ENCODE results near the gene GNG2.

Gene GNG2

DNA sequence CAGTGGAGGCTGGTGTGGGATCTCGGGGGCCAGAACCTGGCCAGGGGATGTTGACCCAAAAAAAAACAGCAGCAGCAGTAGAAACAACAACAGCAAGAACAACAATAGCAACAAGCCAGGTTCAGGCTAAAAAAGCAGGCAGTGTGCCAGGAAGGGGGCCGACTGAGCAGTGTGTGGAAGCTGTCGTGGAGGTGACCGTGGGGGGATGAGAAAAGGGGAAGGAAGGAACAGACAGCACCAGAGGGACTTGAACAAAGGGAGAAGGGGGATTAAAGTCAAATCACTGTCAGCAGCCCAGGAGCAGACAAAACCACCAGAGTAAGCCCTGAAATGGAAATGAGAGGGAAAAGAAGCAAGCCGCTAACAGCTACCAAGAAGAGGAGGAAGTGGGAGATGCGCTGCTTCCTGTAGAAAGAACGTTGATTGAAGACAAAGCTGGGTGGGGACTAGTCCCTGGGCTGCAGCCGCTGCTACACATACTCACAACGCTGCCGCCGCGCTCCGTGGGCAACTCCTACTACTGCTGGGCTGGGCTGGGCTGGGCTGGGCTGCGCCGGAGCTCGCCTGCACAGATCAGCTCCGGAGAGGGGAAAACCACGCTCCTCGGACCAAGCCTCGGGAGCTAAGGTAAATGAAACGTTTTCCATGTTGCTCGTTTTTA, at the start of gene GNG2:
Gene GNG2 (plus strand): TSS at position 449 of the 661 bp plus-strand sequence. CDS start 90,067 bp downstream, outside the sequence.
- peak; percentile 71 for DNase-seq (ENCODE audit: low read depth)

DNA sequence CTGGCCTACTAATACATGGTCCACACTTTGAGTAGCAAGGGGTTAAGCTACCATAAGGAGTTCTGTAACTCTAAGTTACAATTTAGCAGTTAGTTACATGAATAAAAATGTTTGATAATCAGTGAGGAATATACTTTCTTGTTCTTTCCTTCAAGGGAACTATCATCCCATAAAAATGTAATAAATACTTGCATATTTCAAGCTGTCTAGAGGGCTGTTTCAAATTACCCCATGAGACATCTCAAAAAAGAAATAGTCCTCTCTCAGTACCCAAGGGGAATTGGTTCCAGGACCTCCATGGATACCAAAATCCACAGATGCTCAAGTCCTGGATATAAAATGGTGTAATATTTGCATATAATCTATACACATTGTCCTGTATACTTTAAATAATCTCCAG, 48.7 kb upstream of the GNG2 start:
- no peak for DNase-seq (ENCODE audit: low read depth)

DNA sequence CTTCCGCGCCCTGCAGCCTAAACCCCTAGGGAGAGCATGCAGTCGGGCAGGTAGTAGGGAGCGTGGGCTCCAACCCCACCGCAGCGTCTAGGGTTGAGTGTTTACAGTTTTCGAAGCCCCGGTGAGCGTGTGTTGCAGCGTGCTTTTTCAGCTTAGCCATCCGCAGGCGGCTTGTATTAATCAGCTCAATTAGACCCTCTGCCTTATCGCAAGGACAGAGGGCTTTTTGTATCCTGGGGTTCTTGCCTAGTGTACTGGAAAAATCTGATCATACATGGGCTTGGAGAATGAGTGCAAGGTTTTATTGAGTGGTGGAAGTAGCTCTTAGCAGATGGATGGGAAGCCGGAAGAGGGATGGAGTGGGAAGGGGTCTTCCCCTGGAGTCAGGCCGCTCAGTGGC, 44.4 kb upstream of the GNG2 start:
- no peak for DNase-seq (ENCODE audit: low read depth)

DNA sequence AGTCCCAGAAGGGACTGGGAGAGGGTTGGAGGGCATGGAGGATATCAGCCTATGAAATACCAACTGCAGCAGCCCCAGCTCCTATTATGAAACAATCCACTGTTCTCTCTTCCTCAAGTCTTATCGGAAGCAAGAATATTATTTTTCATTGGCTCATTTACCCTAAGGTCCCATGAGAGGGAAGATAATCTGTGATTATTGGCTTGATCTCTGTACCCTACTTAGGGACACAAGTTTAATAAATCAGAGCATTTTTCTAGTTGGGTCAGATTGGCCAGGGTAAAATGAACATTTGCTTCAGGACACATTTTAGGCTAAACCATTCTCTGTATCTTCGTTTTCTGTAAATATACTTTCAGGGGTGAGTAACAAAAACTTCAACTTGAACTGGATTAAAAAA, 43.1 kb upstream of the GNG2 start:
- DNase-seq (ENCODE audit: low read depth), result no peak

DNA sequence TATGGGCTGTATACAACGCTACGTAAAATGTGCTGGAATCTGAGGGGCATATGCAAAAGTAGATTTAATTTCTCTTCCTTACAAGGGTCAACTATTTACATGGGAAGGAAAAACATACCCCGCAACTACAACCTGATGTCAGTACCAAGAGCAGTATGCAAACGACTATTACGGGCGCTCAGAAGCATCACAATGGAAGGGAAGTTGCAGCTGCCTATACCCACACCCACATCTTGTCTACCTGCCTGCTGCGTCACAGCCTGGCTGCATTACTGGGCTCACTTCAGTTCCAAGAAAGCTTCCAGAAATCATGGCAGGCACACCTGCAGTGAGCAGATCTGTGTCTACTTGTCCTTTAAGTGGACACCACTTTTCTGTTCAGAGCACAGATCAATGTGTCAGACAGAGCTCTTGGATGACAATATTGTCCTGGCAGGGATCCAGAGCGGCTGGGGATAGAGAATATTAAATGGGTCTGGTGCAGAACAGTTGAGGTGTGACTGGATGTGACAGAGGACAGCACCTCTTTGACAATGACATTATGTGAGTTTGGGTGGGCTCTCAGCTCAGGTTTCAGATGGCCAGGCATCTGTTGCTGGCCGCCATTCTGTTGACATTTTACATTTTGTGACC, 41.5 kb upstream of the GNG2 start:
- no peak for DNase-seq (ENCODE audit: low read depth)

DNA sequence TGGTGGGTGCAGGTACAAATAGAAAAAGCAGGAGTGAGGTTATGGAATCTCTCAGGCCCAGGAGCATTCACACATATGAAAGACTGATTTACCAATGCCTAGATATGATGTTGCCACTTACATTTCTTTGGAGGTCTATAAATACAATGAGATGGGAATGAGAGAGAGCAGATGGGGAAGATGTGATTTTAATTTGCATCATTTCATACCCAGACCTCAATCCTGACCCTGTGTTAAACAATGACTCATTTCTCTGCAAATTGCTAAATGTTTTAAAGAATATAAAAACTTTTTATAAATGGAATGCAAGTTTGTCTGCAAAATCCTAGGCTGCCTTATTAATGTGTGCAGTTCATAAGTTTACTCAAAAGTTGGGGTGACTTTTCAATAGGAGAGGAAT, 38.6 kb upstream of the GNG2 start:
- DNase-seq (ENCODE audit: low read depth), result no peak

DNA sequence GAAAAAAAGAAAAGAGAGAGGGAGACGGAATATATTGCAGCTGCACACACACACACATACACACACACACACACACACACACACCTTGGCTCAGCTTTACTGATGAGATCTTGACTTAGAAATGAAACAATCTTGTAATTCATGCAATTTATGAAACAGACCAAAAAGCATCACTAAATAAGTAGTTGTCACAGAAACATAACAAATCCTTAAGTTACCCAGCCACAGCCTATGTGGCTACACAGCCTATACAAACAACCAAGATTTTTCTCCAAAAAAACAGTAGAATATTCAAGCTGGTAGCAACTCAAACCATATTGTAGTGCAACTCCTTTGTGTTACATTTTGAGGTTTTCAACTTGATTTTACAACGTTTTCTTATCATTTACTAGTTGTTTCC, 37.9 kb upstream of the GNG2 start:
- no peak for DNase-seq (ENCODE audit: low read depth)

DNA sequence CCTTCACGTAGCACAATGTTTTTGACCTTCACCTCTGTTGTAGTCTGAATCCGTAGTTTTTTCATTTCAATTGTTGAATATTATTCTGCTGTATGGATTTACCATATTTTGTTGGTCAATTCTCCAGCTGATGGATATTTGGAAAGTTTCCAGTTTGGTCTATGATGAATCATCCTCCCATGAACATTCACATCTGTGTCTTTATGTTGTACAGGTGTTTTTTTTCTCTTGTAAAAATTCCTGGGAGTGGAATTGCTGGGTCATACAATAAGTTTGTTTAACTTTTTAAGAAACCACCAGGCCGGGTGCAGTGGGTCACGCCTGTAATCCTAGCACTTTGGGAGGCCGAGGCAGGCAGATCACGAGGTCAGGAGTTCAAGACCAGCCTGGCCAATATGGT, 36.7 kb upstream of the GNG2 start:
- no peak for DNase-seq (ENCODE audit: low read depth)

DNA sequence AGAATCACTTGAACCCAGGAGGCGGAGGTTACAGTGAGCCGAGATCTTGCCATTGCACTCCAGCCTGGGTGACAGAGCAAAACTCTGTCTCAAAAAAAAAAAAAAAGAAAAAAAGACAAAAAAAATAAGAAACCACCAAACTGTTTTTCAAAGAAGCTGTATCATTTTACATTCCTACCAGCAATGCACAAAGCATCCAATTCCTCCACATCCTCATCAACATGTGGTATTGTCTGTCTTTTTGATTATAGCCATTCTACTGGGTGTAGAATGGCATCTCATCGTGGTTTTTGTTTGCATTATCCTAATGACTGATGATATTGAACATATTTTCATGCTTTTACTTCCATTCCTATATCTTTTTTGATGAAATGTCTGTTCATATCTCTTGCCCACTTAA, 36.2 kb upstream of the GNG2 start:
- DNase-seq (ENCODE audit: low read depth), result no peak

DNA sequence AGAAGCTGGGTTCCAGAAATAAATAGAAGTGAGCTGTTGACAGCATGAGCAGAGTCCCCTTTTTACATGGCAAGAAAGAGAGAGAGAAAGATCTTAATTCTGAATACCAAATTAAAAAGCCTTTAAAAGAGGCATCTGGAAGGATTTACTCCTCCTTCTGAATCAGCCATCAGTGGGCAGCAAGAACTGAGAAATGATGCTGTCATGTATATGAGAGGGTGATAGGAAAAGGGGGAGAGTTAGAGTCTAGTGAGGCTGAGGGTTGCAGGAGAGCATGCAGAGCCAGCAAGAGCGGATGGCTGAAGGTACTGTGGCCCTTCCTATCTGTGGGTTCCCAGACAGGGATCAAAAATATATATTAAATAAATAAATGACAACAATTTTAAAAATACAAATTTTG, 34.5 kb upstream of the GNG2 start:
- DNase-seq (ENCODE audit: low read depth), result no peak

DNA sequence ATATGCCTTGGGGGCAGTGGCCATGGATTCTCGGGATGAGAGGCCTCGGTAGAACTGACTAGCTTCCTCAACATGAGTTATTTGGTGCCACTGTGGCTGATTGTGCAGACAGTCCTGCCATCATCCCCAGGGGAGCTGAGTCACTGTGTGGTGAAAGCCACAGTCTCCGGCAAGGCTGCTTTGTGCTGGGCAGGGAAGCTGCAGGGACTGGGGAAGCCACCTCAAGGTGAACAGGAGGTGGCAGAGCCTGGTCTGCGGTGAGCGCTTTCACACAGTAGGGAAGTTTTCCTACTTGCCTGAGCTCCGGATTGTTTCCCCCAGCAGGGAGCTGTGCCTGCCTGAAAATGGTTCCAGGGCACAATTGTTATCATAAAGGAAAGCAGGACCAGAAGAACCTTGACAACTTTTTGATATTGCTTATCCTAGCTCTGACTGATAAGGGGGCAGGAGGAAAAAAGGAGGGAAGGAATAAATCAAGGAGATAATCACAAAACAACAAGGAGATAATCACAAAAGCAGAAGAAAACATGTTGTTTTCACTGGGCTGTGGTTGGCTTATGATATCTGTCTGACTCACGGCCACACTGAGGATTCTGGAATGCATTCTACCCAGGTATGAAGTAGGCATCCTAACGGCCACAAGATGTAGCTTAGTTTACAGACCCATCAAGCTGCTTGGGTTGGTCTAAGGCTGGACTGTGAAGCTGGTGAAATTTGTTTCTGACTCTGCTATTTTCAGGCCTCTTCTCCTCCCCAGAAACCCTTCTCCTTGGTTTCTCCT, 32.2 kb upstream of the GNG2 start:
- DNase-seq (ENCODE audit: low read depth), result peak; percentile 53

DNA sequence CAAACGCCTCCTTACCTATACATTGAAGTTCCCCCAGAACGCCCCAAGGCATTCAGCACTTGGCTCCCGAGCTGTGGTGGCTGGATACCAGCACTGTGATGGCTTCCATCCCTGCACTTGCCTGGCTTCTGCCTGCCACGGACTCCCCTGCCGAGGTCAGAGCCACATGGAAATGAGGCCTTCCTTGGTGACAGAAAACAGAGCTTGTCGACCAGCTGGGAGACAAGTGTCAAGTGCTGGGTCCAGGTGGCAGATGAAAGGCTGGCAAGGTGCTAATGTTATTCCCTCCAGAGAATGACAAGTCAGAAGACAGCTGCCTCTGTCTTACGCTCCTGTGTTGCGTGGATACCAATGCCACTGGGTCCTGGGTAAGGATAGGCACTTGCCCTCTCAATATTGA, 26.2 kb upstream of the GNG2 start:
- DNase-seq (ENCODE audit: low read depth), result no peak

DNA sequence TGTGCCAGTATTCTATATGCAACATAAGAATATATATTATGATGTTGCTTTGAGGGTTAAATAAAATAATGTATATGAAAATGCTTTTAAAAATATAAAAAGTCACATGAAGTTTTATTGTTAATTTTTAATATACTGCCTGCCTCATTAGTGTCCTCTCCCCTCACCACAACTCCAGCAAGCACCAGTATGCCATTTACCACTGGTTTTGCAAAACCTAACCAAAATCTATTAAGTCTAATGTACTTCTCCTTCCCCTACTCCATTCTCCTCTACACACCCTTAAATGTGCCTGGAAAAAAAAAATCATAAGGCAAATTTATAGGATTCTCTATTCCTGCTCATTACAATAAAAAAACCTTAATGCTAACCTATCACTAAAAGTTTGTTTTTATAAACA, 24.0 kb upstream of the GNG2 start:
- DNase-seq (ENCODE audit: low read depth), result no peak

DNA sequence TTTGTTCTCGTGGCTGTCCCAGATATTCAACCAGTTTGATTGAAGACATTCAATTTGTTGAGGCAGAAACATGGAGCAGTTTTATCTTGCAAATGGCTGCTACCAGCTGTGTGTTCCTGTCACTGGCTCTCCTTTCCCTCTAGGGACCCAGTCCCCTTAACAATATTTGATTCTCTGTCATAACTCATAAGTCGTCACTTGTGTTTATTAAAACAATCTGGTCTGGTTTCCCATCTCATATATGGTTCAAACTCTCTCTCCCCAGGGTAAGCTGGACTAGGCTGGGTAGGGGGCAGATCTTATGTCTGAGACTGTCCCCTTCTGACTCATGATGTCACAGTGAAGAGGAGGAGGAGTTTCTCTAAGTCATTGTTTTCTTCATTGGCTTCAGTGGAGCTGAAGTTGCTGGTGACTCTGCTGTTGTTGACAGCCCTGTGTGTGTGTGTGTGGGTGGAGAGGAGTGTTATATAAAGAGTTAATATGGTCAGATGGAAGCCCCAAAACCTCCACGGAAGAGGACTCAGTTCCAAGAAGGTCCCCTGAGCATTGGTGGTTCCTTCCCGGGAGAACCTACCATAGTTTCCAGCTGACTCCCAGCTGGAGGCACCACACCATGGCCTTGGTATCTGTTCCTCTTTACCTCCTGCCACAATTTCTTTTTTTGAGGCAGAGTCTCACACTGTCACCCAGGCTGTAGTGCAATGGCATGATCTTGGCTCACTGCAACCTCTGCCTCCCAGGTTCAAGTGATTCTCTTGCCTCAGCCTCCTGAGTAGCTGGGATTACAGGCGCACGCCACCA, 16.1 kb upstream of the GNG2 start:
- DNase-seq (ENCODE audit: low read depth), result no peak

DNA sequence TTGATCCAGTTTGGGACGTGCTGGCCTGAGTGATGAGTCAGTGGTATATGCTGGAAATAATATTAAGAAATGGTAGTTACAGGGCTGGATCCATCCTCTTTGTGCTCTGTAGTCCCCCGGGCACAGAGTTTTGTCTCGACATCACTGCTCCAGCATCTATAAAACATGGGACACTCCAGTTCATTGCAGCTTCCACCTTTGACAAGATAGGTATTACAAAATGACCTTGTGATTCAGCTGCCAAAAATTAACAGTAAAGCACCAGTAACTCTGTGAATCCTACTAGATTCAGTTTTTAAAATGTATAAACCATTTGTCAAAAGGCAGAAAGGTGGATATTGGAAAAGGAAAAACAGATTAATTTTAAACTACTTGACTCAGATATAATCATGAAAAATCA, 14.6 kb upstream of the GNG2 start:
- no peak for DNase-seq (ENCODE audit: low read depth)

DNA sequence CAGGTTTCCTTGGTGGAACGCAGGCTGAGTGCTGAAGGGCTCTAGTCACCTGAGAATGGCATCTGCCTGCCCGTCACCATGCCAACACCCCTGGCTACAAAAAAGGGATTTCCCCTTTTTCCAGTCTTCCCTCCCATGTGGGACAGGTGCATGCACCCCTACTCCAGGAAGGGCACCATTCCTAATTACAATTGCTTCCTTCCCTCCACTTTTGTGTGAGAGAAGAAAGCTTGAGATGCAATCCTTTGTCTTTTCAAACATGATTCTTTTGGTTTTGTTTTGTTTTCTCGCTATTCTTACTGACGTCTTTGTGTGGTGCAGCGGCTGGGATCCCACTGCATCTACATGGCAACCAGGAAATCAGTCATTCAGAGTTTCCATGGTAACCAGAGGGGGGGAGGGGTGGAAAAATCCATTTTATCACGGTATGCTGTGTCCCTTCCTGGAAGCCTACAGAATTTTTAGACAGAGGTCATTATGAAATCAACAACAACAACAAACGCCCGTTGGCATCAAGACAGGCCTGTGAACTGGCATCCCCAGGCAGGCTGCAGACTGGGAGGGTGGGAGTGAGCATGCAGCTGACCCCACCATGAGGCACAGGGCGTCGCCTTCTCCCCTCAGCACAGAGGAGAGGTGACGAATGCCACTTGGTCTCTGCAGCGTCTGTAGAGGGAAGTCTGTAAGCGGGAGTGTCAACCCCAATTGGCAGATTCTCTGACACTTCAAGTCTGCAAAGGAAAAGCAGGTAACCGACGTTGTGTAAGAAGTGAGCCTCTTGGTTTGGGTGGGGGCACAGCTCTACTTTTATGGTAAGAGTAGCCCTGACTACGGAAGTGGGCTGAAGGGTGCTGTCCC, 13.6 kb upstream of the GNG2 start:
- DNase-seq (ENCODE audit: low read depth), result peak; percentile 74

DNA sequence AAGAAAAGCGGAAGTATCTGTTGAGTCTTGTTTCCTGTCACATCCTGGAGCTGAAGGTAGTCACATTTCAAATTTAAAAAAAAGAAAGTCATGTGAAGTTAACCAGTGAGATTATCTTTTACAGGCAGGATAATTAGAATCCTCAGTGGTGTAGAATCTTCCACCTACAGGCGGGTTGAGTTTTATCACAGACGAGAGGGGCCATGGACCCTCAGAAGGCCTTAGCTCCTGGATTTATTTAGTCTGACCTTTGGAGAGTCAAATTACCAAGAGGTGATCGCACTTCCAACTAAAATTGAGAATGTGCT, 13.0 kb upstream of the GNG2 start:
- DNase-seq (ENCODE audit: low read depth), result no peak

DNA sequence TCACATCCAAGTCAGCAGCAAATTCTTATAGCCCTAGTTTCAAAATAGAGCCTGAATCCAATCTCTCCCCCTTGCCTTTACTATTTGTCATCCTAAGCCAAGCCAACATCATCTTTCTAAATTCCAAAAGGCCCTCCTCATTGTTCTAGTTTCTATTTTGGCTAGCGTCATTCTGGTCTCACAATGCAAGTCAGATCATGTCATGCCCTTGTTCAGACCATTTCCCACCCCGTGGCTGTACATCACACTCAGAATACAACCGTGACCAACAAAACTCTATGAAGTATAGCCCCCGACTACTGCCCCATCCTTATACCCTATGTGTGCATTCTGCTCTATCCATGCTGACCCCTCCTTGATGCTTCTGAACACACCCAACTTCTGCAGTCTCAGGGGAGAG, 12.3 kb upstream of the GNG2 start:
- no peak for DNase-seq (ENCODE audit: low read depth)

DNA sequence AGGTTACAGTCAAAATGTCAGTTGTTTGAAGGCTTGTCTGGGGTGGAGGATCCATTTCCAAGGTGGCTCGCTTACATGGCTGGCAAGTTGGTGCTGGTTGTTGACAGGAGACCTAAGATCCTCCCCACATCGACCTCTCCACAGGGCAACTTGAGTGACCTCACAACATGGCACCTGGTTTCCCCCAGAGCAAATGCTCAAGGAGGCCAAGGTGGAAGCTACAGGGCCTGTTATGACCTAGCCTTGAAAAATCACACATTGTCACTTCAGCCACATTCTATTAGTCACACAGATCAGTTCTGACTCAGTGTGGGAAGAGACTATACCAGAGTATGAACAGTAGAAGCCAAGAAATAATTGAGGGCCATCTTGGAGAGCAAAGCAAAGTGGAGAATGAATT, 11.3 kb upstream of the GNG2 start:
- no peak for DNase-seq (ENCODE audit: low read depth)

DNA sequence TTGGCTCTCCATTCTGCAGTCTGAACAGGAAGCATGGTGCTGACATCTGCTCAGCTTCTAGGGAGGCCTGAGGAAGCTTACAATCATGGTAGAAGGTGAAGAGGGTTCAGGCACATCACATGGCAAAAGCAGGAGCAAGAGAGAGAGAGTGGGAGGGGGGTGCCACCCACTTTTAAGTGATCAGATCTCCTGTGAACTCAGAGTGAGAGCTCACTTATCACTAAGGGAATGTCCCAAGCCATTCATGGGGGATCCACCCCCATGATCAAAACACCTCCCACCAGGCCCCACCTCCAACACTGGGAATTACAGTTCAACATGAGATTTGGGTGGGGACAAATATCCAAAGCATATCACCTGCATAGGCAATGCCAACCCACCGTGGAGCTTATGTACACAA, 9.8 kb upstream of the GNG2 start:
- DNase-seq (ENCODE audit: low read depth), result no peak

DNA sequence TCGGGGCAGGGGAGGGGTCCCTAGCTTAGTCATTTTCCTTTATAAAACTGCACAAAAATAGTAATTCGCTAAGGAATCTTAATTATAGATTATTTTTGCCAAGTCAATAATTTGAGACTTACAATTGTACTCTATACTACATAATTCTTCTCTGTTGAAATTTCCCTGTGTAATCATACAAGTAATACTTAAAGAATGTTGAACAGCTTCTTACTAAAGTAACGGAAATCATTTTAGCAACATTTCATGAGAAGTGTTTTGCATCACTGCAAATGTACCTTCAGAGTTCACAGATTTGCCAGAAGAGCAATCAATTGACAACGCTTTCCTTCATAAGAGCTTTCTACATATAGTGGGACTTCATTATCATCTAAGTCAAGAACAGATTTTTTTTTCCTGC, 7.9 kb upstream of the GNG2 start:
- no peak for DNase-seq (ENCODE audit: low read depth)

DNA sequence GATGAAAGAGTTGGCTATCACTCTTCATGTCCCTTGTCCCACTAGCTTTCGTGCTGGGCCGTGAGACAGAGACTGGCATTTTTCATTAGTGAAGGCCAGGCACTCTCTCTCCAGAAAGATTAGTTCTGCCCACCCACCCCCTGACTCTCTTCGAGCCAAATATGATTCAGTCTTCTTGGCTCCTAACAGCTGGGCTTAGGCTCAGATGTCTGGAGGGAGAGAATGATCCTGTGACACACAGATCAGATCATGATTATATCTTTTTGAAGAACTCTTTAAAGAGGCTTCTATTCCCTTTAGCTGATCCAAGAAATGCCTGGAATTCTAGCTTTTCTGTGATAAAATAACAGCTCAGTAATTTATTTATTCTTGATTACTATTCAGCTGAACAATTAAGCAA, 5.2 kb upstream of the GNG2 start:
- DNase-seq (ENCODE audit: low read depth), result no peak
